ENCODE measurements around the gene MCF2L2. TPM values are rescaled to one million over a fixed set of nuclear protein-coding genes. Genes with fewer than 3 reads are reported as not detected.

The MCF2L2 gene
- polyA plus RNA-seq, 1 donor from 2014 or later = 9.3 TPM

DNA sequence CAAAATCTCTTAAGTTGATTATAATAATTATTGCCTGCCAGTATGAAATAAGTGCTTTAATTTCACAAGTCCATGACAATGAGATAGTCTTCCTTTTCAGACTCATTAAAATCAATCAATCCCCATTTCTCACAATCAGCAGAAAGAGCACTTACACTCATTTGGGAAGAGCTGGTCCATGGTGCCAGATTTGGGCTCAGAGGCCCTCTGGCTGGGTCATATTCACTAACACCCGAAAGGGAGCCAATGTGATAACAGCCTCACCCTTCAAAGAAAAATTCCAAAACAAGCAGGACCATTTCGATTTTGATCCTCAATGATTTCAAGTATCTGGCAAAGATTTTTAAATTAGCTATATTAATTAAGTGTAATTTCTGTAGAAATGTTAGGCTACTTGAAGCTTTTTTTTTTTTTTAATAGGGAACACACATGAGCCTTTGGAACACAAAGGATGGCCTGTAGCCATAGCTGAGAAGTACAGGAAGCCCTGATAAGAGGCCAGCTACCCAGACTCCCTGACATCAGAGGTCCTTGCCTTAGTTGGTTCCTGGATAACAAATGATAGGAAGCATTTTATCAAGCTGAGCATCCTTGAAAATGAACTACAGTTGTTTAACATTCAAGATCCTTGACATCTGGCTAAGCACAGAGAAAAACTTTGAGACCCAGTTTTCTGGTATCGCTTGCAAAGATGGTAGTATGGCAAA, 17.1 kb downstream of the MCF2L2 start:
- no peaks in the 10 kb centered on the region for H3F3A ChIP-seq (ENCODE audit: insufficient read depth, low read length, poor library complexity, severe bottlenecking)
- H3K27me3 ChIP-seq (ENCODE audit: insufficient read depth, low read depth, low read length) = no peaks in the 10 kb centered on the region
- H4K20me1 ChIP-seq (ENCODE audit: insufficient read depth) = no peaks in the 10 kb centered on the region
- no peak overlapping the region for H3K4me3 ChIP-seq (ENCODE audit: low read length)
- TF ChIP-seq, protein P1, sequence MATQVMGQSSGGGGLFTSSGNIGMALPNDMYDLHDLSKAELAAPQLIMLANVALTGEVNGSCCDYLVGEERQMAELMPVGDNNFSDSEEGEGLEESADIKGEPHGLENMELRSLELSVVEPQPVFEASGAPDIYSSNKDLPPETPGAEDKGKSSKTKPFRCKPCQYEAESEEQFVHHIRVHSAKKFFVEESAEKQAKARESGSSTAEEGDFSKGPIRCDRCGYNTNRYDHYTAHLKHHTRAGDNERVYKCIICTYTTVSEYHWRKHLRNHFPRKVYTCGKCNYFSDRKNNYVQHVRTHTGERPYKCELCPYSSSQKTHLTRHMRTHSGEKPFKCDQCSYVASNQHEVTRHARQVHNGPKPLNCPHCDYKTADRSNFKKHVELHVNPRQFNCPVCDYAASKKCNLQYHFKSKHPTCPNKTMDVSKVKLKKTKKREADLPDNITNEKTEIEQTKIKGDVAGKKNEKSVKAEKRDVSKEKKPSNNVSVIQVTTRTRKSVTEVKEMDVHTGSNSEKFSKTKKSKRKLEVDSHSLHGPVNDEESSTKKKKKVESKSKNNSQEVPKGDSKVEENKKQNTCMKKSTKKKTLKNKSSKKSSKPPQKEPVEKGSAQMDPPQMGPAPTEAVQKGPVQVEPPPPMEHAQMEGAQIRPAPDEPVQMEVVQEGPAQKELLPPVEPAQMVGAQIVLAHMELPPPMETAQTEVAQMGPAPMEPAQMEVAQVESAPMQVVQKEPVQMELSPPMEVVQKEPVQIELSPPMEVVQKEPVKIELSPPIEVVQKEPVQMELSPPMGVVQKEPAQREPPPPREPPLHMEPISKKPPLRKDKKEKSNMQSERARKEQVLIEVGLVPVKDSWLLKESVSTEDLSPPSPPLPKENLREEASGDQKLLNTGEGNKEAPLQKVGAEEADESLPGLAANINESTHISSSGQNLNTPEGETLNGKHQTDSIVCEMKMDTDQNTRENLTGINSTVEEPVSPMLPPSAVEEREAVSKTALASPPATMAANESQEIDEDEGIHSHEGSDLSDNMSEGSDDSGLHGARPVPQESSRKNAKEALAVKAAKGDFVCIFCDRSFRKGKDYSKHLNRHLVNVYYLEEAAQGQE (IDR thresholded peaks at IDR 0.05; ENCODE audit: borderline replicate concordance) = no peak
- TF ChIP-seq CTCF (IDR thresholded peaks at IDR 0.05; ENCODE audit: poor library complexity, severe bottlenecking) (no peak), RAD21 (conservative IDR thresholded peaks at IDR 0.05) (no peak), EP300 (conservative IDR thresholded peaks at IDR 0.05; ENCODE audit: poor library complexity, severe bottlenecking) (no peak), SMC3 (conservative IDR thresholded peaks at IDR 0.05; ENCODE audit: poor library complexity) (no peak), EZH2 (IDR thresholded peaks at IDR 0.05; ENCODE audit: borderline replicate concordance, insufficient read depth, low read length, poor library complexity, severe bottlenecking) (no peak), POLR2AphosphoS5 (IDR thresholded peaks at IDR 0.05) (no peak), MXI1 (conservative IDR thresholded peaks at IDR 0.05; ENCODE audit: poor library complexity, severe bottlenecking) (no peak), TAF1 (IDR thresholded peaks at IDR 0.05; ENCODE audit: low read depth) (no peak)
- H3K79me2 ChIP-seq (replicated peaks; ENCODE audit: insufficient read depth, low read length) = no peaks in the 10 kb centered on the region
- H3K9me2 ChIP-seq (ENCODE audit: insufficient read depth, low read length) = no peaks in the 10 kb centered on the region
- H3K4me2 ChIP-seq (ENCODE audit: low read length) = no peak overlapping the region
- no peaks in the 10 kb centered on the region for H3K36me3 ChIP-seq (ENCODE audit: insufficient read depth, low read length)
- no peaks in the 10 kb centered on the region for H3K9me3 ChIP-seq (ENCODE audit: low read length)
- no peak overlapping the region for H3K9ac ChIP-seq (ENCODE audit: low read length)
- H2AFZ ChIP-seq (ENCODE audit: low read depth, low read length) = no peak overlapping the region
- no peak overlapping the region for H3K27ac ChIP-seq (ENCODE audit: low read length)

- no peaks in the 10 kb centered on the region for H3K36me3 ChIP-seq (ENCODE audit: insufficient read depth, low read length)
- no peak overlapping the region for H3K4me2 ChIP-seq (ENCODE audit: low read length)
- no peaks in the 10 kb centered on the region for H3K79me2 ChIP-seq (replicated peaks; ENCODE audit: insufficient read depth, low read length)
- H4K20me1 ChIP-seq (ENCODE audit: insufficient read depth) = no peaks in the 10 kb centered on the region
- no peak overlapping the region for H2AFZ ChIP-seq (ENCODE audit: low read depth, low read length)
- TF ChIP-seq MXI1 (conservative IDR thresholded peaks at IDR 0.05; ENCODE audit: poor library complexity, severe bottlenecking) (no peak), EP300 (conservative IDR thresholded peaks at IDR 0.05; ENCODE audit: poor library complexity, severe bottlenecking) (no peak)
- no peaks in the 10 kb centered on the region for H3K27me3 ChIP-seq (ENCODE audit: insufficient read depth, low read depth, low read length)
- no peaks in the 10 kb centered on the region for H3F3A ChIP-seq (ENCODE audit: insufficient read depth, low read length, poor library complexity, severe bottlenecking)
- H3K9ac ChIP-seq (ENCODE audit: low read length) = no peak overlapping the region
- H3K9me3 ChIP-seq (ENCODE audit: low read length) = no peaks in the 10 kb centered on the region
- no peak overlapping the region for H3K27ac ChIP-seq (ENCODE audit: low read length)
- no peaks in the 10 kb centered on the region for H3K9me2 ChIP-seq (ENCODE audit: insufficient read depth, low read length)
- no peak overlapping the region for H3K4me3 ChIP-seq (ENCODE audit: low read length)
These were observed 17.7 kb downstream of the MCF2L2 start for GRCh38 chr3:183410759-183411158.
